ENCODE data around the gene ATXN8OS.

- TF ChIP-seq CTCF (conservative IDR thresholded peaks at IDR 0.05; ENCODE audit: low read depth, low read length) (no peak), POLR2A (IDR thresholded peaks at IDR 0.05; ENCODE audit: low read depth, low read length) (no peak), ELK1 (IDR thresholded peaks at IDR 0.05; ENCODE audit: borderline replicate concordance, low read depth, low read length) (no peak), RFX5 (IDR thresholded peaks at IDR 0.05; ENCODE audit: low read depth, low read length) (no peak), MAZ (IDR thresholded peaks at IDR 0.05; ENCODE audit: borderline replicate concordance, low read depth, low read length) (no peak), CEBPB (IDR thresholded peaks at IDR 0.05; ENCODE audit: low read depth, low read length) (no peak), MXI1 (IDR thresholded peaks at IDR 0.05; ENCODE audit: borderline replicate concordance, low read depth, low read length) (no peak), RAD21 (IDR thresholded peaks at IDR 0.05; ENCODE audit: low read length) (no peak), FOS (IDR thresholded peaks at IDR 0.05; ENCODE audit: low read depth, low read length) (no peak), USF2 (IDR thresholded peaks at IDR 0.05; ENCODE audit: low read depth, low read length) (no peak), NFE2L2 (IDR thresholded peaks at IDR 0.05; ENCODE audit: low read depth, low read length) (no peak), RCOR1 (IDR thresholded peaks at IDR 0.05; ENCODE audit: insufficient replicate concordance, low read length) (no peak), MAFK (IDR thresholded peaks at IDR 0.05; ENCODE audit: low read depth, low read length) (no peak), SMC3 (IDR thresholded peaks at IDR 0.05; ENCODE audit: low read depth, low read length) (no peak)
Measured at GRCh38 chr13:70170689-70171088, 63.1 kb downstream of the ATXN8OS start.
